ENCODE results near the gene GTF2F2. TPM values are rescaled to one million over a fixed set of nuclear protein-coding genes. Genes with fewer than 3 reads are reported as not detected.

The GTF2F2 gene
- 26.7 and 32.5 TPM in 2 replicates for total RNA-seq

GRCh38 chr13:45119991-45120864 lies at the start of gene GTF2F2:
Gene GTF2F2 (plus strand): TSS chr13:45120510. CDS start chr13:45120656, 146 bp downstream.

GRCh38 chr13:45200701-45201232 lies 80.5 kb downstream of the GTF2F2 start, which contains the start of gene KCTD4:
Gene KCTD4 (minus strand): TSS chr13:45201045. CDS start chr13:45194567, 6,478 bp downstream.

Other genes starting within 250 kb of the GTF2F2 start
- gene NUFIP1, start 131.0 kb upstream of the GTF2F2 start, total RNA-seq, result 2.6 and 3.4 TPM in 2 replicates
- 32.4 and 34.9 TPM in 2 replicates for gene GPALPP1, start 131.0 kb upstream of the GTF2F2 start, total RNA-seq
- not detected in 2 replicates for gene KCTD4, start 80.5 kb downstream of the GTF2F2 start, total RNA-seq
- 1,943 and 2,459 TPM in 2 replicates for gene TPT1, start 220.7 kb downstream of the GTF2F2 start, total RNA-seq